ENCODE results near the gene MAGEB18. TPM values are rescaled to one million over a fixed set of nuclear protein-coding genes. Genes with fewer than 3 reads are reported as not detected.

The MAGEB18 gene
- not detected for total RNA-seq

DNA sequence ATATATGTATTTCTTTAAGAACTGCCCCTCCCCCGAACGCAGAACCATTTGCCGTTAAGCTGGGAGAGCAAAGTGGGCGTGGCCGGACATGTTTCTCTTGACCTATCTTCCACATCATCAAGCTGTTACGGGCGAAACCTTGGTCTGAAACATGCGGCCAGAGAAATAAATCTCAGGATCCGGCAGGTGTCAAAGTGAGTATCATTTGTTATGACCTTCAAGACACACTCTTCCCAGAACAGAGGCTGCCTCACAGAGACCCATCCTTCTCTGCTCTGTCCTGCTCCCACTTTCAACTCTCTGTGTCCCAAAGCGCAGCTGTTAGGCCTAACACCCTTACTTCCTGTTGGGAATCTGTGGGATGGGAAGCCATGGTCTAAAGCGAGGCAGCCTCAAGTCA, at the start of gene MAGEB18:
MAGEB18 (plus strand) TSS at position 70 of the 400 bp plus-strand sequence. CDS start 643 bp downstream, outside the sequence.
- H3K4me1 Mint-ChIP-seq: no peaks in the 10 kb centered on the region
- no peaks in the 10 kb centered on the region for H3K27me3 Mint-ChIP-seq
- H3K4me3 Mint-ChIP-seq: no peak within 1 kb of the TSS
- POLR2A ChIA-PET: no interaction called here
- DNase-seq (no peak), ATAC-seq (ENCODE audit: low read depth) (no peak)
- H3K9me3 Mint-ChIP-seq: no peaks in the 10 kb centered on the region
- H3K27ac Mint-ChIP-seq: no peak within 1 kb of the TSS
- no peaks in the 10 kb centered on the region for H3K36me3 Mint-ChIP-seq

DNA sequence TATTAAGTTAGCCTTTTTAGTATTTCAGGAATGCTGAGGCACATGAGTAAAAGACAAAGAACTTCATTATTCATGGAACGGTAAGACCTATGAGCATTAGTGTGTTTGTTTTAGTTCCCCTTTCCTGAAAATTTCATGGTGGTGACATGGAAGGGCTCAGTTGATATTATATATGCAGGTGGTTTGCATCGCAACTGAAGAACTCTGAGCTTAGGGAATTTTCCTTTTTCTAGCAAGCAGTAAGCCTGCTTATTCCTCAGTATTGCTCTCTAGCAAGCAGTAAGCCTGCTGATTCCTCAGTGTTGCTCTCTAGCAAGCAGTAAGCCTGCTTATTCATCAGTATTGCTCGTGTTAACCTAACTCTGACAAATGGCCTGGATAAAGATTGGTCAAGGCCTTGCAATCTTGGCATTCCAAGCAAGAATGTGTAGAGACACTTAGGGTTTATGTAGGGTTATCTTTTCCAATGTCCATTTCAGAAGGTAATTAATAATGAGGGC, 37.7 kb upstream of the MAGEB18 start:
- ATAC-seq (ENCODE audit: low read depth): no peak

DNA sequence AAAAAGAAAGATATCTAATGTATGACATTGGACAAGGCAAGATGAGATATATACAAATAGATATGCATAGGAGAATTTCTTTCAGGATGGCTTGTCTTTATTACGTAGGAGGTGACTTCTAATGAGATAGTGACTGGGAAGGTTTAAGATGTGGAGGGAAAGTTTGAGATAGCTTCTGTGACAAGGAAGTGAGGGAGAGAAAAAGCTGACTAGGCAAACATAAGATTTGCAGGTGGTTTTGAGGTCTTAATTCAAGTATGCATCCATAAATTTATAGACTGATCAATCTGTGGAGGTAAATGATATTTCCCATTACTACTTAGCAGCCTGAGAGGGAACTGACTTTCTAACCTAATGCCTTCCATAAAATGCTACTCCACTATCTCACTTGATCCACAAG, 29.0 kb upstream of the MAGEB18 start:
- Mint-ChIP-seq H3K27ac (no peak overlapping the region), H3K9me3 (no peaks in the 10 kb centered on the region), H3K4me3 (no peak overlapping the region), H3K27me3 (no peaks in the 10 kb centered on the region), H3K4me1 (no peaks in the 10 kb centered on the region), H3K36me3 (no peaks in the 10 kb centered on the region)
- ATAC-seq (ENCODE audit: low read depth) (no peak), DNase-seq (no peak)
- POLR2A ChIA-PET: no interaction called here

More for the DNA sequence above, 37.7 kb upstream of the MAGEB18 start:
- H3K36me3 Mint-ChIP-seq: no peaks in the 10 kb centered on the region
- POLR2A ChIA-PET: no interaction called here
- no peaks in the 10 kb centered on the region for H3K9me3 Mint-ChIP-seq
- no peaks in the 10 kb centered on the region for H3K4me1 Mint-ChIP-seq
- H3K27me3 Mint-ChIP-seq: no peaks in the 10 kb centered on the region
- no peak overlapping the region for H3K27ac Mint-ChIP-seq
- no peak overlapping the region for H3K4me3 Mint-ChIP-seq
- no peak for DNase-seq

DNA sequence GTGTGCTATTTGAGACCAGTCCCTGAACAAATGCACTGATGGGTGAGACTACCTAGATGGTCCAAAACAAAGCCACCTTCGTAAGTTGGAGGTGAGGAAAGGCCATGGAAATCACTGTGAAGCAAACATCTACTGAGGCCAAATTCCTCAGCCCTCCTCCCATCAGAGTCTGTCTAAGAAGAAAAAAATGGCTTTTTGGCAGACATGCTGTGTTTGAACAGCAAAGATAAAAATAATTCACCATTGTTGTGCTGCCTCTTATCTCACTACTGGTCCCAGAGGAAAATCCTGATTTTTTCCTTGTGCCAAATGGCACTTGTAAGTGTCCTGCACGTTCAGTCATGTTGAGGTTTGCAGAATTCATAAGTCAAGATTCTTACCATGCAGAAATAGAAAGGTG, 7.9 kb downstream of the MAGEB18 start:
- H3K36me3 Mint-ChIP-seq: no peaks in the 10 kb centered on the region
- ATAC-seq (ENCODE audit: low read depth): no peak
- H3K27ac Mint-ChIP-seq: no peak overlapping the region
- POLR2A ChIA-PET: no interaction called here
- no peak overlapping the region for H3K4me3 Mint-ChIP-seq
- H3K4me1 Mint-ChIP-seq: no peaks in the 10 kb centered on the region
- H3K9me3 Mint-ChIP-seq: no peaks in the 10 kb centered on the region
- H3K27me3 Mint-ChIP-seq: no peaks in the 10 kb centered on the region
- no peak for DNase-seq

DNA sequence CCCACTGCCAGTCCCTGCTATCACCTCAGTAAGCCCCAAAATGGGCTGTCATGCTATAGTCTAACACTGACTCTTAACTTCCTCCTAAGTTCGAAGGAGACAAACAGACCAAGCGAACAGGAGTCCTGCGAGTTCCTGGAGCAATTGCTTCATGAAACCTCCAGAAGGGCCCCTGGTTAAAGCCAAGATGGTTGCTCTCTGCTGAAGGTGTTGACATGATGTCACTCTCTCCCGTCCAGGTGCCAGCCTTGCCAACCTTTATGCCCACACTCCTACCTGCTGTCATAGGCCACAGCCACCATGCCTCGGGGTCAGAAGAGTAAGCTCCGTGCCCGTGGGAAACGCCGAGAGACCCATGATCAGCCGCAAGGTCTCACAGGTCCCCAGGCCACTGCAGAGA, 22.2 kb downstream of the MAGEB18 start, which contains the start of gene MAGEB6B:
MAGEB6B (plus strand) TSS at position 301 of the 400 bp plus-strand sequence; CDS start at position 301, 0 bp downstream.
- no peak for DNase-seq
- no peaks in the 10 kb centered on the region for H3K4me1 Mint-ChIP-seq
- H3K27ac Mint-ChIP-seq: no peak within 1 kb of the TSS
- no peaks in the 10 kb centered on the region for H3K9me3 Mint-ChIP-seq
- H3K27me3 Mint-ChIP-seq: no peaks in the 10 kb centered on the region
- H3K4me3 Mint-ChIP-seq: no peak within 1 kb of the TSS
- ATAC-seq (ENCODE audit: low read depth): no peak
- POLR2A ChIA-PET: no interaction called here
- H3K36me3 Mint-ChIP-seq: no peaks in the 10 kb centered on the region

Other genes with a start within 250 kb of the MAGEB18 start
- gene MAGEB6B, start 22.3 kb downstream of the MAGEB18 start, total RNA-seq: not detected
- not detected for gene MAGEB6, start 54.1 kb downstream of the MAGEB18 start, total RNA-seq
- not detected for gene MAGEB5, start 77.8 kb downstream of the MAGEB18 start, total RNA-seq

Measured in activated naive CD8-positive, alpha-beta T cell treated with anti-CD3 and anti-CD28 coated beads, Interleukin-2, amount 10 ng/mL, durations not matched to agents 7 days and 5 days (primary cell).